HepG2 (cell line): ENCODE data around the gene KIF3C. TPM values are rescaled to one million over a fixed set of nuclear protein-coding genes. Genes with fewer than 3 reads are reported as not detected.

Source experiments
- HOXA3 ChIP-seq: sonication (generic); formaldehyde crosslinking; IDR thresholded peaks from 2 replicates; pipeline ENCODE4 v1.5.0; 2020; ENCODE audit warnings: missing genetic modification reagents
- KLF15 ChIP-seq: sonication (generic); formaldehyde crosslinking; IDR thresholded peaks from 2 replicates; pipeline ENCODE4 v1.8.1; 2023; ENCODE audit warnings: borderline replicate concordance, mild to moderate bottlenecking, inconsistent platforms, missing genetic modification reagents, mixed read lengths
- KMT2B ChIP-seq: IDR thresholded peaks from 2 replicates; pipeline ENCODE4 v1.6.1; 2016; ENCODE audit warnings: missing genetic modification reagents, missing compliant biosample characterization
- MAFK ChIP-seq, 2 experiments: IDR thresholded peaks in 1 of 2; conservative IDR thresholded peaks in 1 of 2; 2 replicates each; pipeline ENCODE4 v1.6.1; 2011; ENCODE audit warnings: improper control_type of control experiment in 2 of 2, low read length in 2 of 2
- NCOA5 ChIP-seq: sonication (generic); formaldehyde crosslinking; IDR thresholded peaks from 2 replicates; pipeline ENCODE4 v1.4.0; 2020; ENCODE audit warnings: missing genetic modification reagents
- NR2F2 ChIP-seq: IDR thresholded peaks from 2 replicates; pipeline ENCODE4 v1.6.1; 2012; ENCODE audit warnings: low read depth, inconsistent platforms, borderline replicate concordance
- PAXIP1 ChIP-seq: sonication (generic); formaldehyde crosslinking; conservative IDR thresholded peaks from 2 replicates; pipeline ENCODE4 v1.4.0; 2020; ENCODE audit warnings: mild to moderate bottlenecking, missing genetic modification reagents, moderate library complexity
- POLR2AphosphoS2 ChIP-seq: IDR thresholded peaks from 2 replicates; pipeline ENCODE4 v1.6.1; 2011; ENCODE audit warnings: low read depth, low read length, improper control_type of control experiment
- ZBTB46 ChIP-seq: sonication (generic); formaldehyde crosslinking; IDR thresholded peaks from 2 replicates; pipeline ENCODE4 v1.4.0; 2020; ENCODE audit warnings: mild to moderate bottlenecking, missing genetic modification reagents, borderline replicate concordance
- ZNF142 ChIP-seq: sonication (generic); formaldehyde crosslinking; IDR thresholded peaks from 2 replicates; pipeline ENCODE4 v1.4.0; 2020; ENCODE audit warnings: missing genetic modification reagents
- ZNF75D ChIP-seq: sonication (generic); formaldehyde crosslinking; IDR thresholded peaks from 2 replicates; pipeline ENCODE4 v1.8.1; 2023; ENCODE audit warnings: missing genetic modification reagents, mild to moderate bottlenecking, borderline replicate concordance
- polyA plus RNA-seq, 8 experiments: library from polyadenylated mRNA; depleted of rRNA in 3 of 8; stranded (reverse) in 7 of 8; unstranded in 1 of 8; fragments of >200 nt; fragmentation: Illumina TruSeq in 4 of 8; extraction: Trizol in 4 of 8; gene quantifications; 2 replicates each; pipeline versions ENCODE4 v1.2.1 to v1.2.3, GENCODE V29; 2011 to 2016; ENCODE audit warnings: low read depth in 4 of 8, missing spikeins in 1 of 8, mixed read lengths in 1 of 8; ENCODE audit not compliant: insufficient read depth in 1 of 8
- total RNA-seq, 5 experiments: library from RNA; depleted of rRNA; stranded (reverse); fragments of >200 nt; fragmentation: Illumina TruSeq; extraction: Trizol; gene quantifications; 2 replicates each; pipeline ENCODE4 v1.2.3, GENCODE V29; 2016; ENCODE audit warnings: low read depth in 1 of 5
- TF ChIP-seq, protein P1 (sequence below): sonication (generic); formaldehyde crosslinking; IDR thresholded peaks from 2 replicates; pipeline ENCODE4; 2020; ENCODE audit warnings: missing genetic modification reagents, mild to moderate bottlenecking, borderline replicate concordance

Gene KIF3C
- total and polyA plus RNA-seq, 2 of the 13 experiments (the other 11 are each of a cell fraction or from before 2014, with no cell fraction given) = 3.6 to 4.9 TPM

DNA sequence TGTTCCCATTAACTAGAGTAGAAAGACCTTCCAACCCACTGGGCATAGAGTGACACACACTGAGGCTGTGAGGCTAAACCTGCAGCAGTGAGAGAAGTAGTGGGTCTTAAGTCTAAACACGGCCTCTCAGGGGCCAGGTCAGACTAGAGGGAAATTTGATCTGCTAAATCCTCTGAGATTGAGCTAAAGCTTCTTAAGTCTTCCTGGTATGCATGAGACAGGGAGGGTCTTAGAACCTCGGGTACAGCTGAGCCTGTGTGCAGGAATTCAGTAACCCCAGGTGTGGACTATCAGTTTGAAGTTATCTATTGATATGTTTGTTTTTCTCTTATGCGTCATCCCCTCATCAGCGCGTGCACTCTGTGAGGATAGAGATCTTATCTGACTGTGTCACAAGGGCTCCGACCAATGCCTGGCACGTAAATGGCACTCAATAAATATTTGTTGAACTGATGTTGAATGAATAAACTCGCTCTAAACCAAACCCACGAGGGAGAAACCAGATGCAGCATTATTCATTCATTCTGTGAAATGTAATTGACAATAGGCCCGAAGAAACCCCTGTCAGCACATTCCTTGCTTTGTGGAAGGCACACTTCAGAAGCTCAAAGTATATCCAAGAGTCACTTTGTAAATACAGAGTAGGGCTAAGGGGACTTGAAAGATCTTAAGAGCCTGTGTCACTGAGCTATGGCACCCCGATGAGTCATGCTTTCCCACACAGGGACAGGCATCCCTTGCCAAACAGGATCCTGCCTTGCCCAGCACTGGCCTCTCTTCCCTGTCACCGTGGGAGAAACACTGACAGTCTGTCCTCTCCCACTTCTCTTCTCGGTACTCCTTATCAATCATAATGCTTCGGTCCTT lies 29.9 kb upstream of the KIF3C start (continued):
- TF ChIP-seq ZNF142 (CRISPR knock-in tag) (no peak), ZBTB46 (no peak), KMT2B (CRISPR knock-in tag) (no peak), NCOA5 (CRISPR knock-in tag) (no peak), HOXA3 (CRISPR knock-in tag) (peak; percentile 63; the same call in 1 of the 2 replicates), NR2F2 (no peak; the same call in 1 of the 2 replicates), MAFK (conservative IDR thresholded peaks at IDR 0.05 in 1 of 2, IDR thresholded peaks at IDR 0.05 in 1 of 2; ENCODE audit: low read length in 2 of 2) (peak; percentile 89 to 93), POLR2AphosphoS2 (no peak), ZNF75D (no peak), PAXIP1 (CRISPR knock-in tag) (peak; percentile 68), KLF15 (CRISPR knock-in tag) (no peak)
- TF ChIP-seq, protein P1, sequence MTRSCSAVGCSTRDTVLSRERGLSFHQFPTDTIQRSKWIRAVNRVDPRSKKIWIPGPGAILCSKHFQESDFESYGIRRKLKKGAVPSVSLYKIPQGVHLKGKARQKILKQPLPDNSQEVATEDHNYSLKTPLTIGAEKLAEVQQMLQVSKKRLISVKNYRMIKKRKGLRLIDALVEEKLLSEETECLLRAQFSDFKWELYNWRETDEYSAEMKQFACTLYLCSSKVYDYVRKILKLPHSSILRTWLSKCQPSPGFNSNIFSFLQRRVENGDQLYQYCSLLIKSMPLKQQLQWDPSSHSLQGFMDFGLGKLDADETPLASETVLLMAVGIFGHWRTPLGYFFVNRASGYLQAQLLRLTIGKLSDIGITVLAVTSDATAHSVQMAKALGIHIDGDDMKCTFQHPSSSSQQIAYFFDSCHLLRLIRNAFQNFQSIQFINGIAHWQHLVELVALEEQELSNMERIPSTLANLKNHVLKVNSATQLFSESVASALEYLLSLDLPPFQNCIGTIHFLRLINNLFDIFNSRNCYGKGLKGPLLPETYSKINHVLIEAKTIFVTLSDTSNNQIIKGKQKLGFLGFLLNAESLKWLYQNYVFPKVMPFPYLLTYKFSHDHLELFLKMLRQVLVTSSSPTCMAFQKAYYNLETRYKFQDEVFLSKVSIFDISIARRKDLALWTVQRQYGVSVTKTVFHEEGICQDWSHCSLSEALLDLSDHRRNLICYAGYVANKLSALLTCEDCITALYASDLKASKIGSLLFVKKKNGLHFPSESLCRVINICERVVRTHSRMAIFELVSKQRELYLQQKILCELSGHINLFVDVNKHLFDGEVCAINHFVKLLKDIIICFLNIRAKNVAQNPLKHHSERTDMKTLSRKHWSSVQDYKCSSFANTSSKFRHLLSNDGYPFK (CRISPR knock-in tag) = no peak
